HCT116 (cell line): ENCODE measurements around the gene TRRAP.

Source experiments
- ATF3 ChIP-seq: IDR thresholded peaks from 2 replicates; pipeline ENCODE4 v1.6.1; 2012
- EZH2 ChIP-seq: fragments of 200-600 bp; sonication (generic); IDR thresholded peaks from 2 replicates; pipeline ENCODE4 v1.6.1; 2017; ENCODE audit warnings: antibody characterized with exemption, mixed run types
- EZH2phosphoT487 ChIP-seq: fragments of 200-600 bp; IDR thresholded peaks from 2 replicates; pipeline ENCODE4 v1.6.1; 2018; ENCODE audit warnings: antibody characterized with exemption, borderline replicate concordance
- YY1 ChIP-seq: IDR thresholded peaks from 2 replicates; pipeline ENCODE4 v1.6.1; 2011; ENCODE audit warnings: low read length, low read depth, moderate library complexity, mild to moderate bottlenecking; ENCODE audit not compliant: insufficient replicate concordance; ENCODE audit errors: extremely low read depth

GRCh38 chr7:98994046-98994944 is 116.0 kb downstream of the TRRAP start:
- no peak for TF ChIP-seq YY1
- TF ChIP-seq EZH2, result no peak
- TF ChIP-seq EZH2phosphoT487, result no peak
- TF ChIP-seq ATF3, result no peak
